HG03025 (cell line): ENCODE measurements around the gene OPN4.

ENCODE experiments used
- ATAC-seq: cut with Tn5 transposase; IDR thresholded peaks from one replicate; pipeline ENCODE4 v1.9.1; 2021; ENCODE audit warnings: mild to moderate bottlenecking, moderate library complexity; ENCODE audit not compliant: unreplicated experiment, low FRiP score

The OPN4 gene

DNA sequence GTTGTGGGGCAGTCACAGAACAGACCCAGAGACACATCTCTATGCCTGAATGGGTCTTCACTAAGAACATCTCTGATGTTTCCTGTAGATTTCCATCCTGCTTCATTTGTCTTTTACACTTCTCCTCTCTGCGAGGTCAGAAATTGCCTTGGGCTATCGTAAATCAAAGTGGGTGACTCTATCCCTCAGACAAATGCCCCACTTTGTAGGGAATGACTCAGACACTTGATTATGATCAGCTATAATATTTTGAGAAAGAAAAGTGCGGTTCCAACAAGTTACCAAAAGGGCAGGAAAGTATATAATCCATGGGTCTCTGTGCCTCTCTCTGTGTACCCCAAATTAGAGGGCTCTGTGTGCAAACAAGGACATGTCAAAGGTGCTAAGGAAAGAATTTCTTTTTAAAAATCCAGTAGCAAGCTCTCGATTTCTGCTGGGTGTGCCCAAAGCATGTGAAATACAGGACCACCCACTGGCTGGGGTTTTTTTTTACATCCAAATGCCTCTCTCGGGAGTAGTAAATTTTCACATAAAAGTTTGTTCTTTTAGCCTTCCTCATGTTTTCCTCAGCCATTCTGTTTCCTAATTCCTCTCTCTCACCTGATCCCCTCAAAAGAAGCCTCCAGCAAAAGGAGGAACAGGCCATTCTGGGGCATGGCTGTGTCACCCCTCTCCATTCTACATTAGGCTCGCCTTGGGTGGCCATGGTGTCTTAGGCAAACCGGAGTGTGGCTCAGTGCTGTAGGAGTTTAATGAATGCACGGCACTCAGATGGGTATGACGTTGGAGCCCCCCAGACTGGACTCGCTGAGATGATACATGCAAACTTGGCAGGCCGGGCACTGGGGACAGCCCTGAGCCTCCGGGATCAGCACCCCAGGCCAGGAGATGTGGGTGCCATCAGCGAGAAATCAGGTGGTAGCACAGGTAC is 6.3 kb upstream of the OPN4 start:
- ATAC-seq: no peak

DNA sequence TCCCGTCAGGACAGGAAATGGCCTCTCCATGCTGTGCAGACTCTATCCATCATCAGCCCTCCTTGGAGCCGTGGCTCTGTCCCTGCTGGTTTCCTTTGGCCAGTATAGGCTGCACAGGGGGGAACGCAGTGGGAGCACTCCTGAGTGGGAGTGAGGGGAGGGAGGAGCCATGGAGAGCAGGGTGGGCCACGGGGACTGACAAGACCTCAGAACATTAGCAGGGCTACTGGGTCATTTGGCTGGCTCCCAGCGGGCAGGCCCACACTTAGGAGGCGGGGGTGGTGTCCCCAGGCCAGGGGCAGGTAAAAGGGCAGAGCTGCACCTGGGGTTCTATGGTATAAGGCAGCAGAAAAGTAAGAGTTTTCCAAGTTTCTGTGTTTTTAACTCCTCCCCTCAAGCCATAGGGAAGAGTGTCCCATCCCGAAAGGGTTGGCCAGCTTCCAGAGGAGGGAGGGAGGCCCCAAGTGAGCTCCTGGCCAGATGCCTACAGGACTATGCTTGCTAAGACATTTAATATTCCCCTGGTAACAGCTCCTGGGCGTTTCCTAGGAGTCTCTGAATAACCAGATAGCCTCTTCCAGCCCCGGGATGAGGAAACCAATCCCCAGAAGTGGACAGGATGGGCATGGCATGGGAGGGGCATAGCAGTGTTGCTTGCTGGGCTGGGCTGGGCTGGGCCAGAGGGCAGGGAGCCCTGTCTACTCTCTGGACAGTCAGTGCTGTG is 5.5 kb upstream of the OPN4 start:
- ATAC-seq: no peak

DNA sequence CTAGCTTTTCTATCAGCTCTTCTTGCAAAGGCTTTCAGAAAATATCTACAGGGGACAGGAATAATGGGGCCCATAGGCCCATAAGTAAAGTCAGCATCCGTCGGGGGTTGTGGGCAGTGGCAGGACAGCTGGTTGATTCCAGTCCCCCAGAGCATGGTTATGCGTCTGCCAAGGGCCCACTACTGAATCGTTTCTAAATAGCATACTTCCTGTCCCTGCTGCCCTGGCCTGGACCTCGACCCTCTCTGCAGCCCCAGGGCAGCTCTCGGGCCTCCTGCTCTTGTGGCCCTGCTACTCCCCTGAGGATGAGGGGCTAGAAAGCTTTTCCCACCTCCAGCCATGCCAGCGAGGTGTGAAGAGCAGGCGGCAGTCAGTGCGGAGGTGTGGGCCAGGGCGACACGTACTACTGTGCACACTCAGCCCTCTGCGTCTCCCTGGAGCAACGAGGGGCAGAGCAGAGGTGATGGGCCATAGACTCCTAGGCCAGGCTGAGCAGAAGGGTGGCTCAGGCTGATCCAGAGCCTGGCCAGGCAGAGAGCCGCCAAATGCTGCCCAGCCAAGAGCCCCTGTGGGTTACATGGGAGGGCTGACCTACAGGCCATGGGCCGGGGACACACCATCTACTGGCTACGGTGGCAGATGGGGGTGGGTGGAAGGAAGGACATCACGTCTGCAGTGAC is 4.7 kb upstream of the OPN4 start:
- ATAC-seq: no peak

DNA sequence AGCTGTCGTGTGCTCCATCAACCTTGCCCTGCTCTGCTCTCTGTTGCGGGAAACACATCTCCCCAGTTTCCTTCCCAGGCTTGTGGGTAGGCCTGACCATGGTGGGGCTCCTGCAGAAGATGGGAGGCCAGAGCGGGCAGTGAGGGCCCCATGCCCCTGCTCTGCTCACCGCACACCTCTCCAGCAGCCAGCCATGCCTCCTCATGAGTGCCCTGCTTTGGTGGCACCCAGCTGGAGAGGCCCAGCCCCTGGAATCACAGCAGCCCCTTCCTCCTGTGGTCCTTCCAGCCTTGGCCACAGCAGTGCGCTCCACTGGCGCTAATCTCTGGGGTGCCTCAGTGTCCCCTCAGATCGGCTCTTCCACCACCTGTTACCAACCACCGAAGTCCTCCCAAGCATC is 4.2 kb upstream of the OPN4 start:
- no peak for ATAC-seq

DNA sequence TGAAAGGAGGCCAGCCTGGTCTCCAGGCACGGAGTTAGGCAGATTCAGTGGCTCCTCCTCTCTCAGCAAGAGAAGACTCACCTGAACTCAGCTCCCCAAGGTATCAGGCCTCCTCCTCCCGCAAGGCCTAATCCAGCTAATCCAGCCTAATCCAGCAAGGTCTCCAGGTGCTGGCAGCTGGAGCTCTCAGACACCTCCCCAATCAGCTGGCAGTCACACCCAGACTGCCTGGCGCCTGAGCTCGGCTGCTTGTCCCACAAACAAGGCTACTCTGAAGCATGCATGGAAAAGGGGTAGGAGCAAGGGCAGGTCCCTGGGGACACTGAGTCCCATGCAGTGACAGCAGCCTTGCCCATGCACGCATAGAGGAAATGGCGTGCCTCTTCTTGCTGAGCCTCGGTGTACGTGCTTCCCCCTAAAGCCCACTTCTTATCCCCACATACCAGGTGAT is 3.3 kb upstream of the OPN4 start:
- ATAC-seq: no peak

DNA sequence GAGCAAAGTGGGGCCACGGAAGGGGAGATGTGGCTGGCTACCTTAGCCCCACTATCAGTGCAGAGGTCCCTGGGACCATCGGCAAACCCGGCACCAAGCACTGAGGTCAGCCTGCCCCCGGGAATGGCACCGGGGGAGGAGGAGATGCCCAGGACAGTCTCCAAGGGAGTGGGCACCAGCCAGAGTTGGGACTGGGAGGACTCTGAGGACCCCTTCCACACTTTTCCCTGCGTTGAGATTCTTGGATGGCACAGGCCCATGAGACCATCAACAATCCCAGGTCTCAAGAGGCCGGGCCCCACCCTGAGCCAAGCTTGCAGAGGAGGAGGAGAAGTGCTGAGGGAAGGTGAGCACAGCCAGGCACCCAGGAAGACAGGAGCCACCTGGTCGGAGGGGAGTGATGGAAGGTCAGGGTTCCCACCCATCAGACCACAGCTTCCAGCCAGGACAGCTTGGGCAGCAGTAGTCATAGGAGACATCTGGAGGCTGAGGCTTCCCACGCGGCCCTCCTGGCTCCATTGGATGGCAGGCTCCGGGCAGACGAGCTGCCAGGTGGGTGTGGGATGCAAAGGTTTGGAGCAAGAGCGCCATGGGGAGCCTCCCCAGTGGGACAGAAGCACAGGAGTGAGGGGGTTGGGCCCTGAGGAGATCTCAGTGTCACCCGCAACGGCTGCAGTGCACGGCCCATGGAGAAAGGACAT is 2.6 kb upstream of the OPN4 start:
- no peak for ATAC-seq

DNA sequence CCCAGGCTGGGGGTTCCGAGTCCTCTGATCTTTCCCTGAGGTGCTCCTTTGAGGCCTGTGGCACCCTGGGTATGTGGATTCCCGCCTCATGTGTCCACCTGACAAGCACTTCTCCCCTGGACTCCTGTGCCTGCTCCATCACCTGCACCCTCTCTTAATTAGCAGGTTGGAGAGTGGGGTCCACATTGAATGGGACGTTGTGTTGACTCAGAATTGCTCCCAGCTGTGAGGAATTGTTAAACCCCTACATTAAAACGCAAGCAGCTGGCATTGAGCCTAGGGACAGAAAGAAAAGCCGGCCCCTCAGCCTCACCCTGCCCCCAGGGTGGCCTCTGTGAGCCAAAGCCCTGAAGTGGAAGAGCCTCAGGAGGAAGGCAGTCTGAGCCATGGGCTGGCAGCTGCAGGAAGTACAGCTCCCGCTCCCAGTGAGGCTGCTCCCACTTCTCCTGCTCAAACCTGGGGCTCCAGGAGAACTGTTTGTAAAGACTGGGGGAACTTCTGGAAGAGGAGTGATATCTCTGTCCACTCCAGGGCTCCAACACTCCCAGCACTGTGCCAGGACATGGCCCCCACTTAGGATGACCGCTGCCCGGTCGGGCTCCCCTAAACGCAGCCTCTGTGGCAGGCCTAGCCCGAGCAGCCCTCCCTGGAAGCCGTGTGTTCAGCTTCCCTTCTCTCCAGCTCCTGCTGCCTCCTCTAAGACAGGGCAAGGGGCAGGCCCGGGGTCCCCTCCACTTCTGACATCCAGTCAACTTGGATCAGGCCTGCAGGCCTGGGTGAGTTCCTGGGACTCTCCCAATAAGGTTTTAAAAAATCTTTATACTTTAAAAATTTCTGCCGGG is 1.8 kb upstream of the OPN4 start:
- ATAC-seq: no peak

DNA sequence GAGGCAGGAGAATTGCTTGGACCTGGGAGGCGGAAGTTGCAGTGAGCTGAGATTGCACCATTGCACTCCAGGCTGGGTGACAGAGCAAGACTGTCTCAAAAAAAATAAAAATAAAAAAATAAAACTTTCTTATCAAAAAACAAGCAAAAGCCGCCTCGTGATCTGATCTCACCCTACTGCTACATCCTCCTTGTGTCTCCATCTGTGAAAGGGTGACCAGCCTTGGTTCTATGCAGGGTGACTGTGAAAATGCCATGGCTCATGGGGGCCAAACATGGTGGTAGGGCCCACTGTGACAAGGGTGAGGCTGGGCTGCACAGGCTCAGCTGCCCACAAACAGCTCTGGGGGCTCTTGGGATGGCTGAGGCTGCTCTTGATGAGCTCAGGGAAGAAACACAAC is 968 bp upstream of the OPN4 start:
- ATAC-seq: no peak

DNA sequence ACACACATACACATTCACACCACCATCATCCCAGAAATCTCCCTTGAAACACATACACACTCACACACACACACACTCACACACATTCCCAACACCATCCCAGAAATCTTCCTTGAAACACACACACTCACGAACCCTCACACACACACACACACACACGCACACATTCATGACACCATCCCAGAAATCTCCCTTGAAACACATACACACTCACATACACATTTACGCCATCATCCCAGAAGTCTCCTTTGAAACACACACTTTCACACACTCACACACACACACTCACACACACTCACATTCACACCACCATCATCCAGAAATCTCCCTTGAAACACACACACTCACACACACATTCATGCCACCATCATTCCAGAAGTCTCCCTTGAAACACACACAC is 360 bp upstream of the OPN4 start:
- no peak for ATAC-seq

DNA sequence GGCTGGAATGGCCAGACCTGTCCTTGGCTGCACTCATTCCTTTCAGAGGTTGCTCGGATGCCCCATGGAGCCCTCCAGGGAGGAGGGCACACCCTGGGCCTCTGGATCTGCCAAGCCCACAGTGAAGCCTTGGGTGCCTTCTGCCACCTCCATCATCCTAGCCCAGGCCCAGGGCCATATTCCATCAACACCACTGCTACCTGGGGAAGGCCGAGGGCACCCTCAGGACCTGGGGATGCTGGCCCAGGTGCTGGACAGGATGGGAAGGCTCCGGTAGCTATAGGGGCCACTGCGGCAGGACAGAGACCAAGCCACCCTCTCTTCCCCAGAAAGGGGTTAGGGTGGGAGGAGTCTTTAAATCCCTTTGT is 810 bp downstream of the OPN4 start:
- no peak for ATAC-seq

DNA sequence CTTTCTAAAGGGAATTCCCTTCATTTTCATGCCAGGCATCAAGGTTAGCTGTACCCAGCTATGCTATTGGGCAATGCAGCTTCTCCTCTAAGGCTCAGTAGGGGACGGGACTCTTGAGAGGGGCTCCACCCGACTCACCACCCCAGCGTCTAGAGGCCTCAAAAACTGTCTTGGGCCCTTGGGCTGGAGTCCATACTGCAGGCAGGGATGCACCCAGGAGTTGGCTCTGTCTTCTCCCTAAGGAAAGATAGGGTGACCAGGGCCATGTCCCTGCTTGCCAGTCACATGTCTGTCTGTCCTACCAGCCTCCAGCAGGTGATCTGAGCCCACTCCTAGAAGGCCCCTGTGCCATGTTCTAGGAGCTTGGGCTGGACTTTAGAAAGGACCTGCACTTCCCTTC is 1.2 kb downstream of the OPN4 start:
- no peak for ATAC-seq

DNA sequence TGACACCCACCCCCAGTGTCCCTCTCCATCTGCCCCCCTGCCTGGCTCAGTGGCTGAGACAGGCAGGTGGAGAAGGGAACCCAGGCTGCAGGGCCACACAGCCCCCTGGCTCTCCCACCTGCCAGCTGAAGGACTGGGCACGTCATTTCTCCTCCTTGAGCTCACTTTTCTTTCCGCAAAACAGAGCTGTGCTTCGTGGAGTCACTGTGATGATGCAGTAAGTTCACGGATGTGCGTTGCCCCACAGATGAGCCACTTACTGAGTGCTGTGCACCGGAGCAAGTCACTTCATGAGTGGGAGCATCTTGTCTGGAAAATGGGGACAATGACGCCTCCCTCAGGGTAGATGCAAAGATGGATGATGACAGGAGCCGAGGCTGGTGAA is 2.7 kb downstream of the OPN4 start:
- no peak for ATAC-seq

DNA sequence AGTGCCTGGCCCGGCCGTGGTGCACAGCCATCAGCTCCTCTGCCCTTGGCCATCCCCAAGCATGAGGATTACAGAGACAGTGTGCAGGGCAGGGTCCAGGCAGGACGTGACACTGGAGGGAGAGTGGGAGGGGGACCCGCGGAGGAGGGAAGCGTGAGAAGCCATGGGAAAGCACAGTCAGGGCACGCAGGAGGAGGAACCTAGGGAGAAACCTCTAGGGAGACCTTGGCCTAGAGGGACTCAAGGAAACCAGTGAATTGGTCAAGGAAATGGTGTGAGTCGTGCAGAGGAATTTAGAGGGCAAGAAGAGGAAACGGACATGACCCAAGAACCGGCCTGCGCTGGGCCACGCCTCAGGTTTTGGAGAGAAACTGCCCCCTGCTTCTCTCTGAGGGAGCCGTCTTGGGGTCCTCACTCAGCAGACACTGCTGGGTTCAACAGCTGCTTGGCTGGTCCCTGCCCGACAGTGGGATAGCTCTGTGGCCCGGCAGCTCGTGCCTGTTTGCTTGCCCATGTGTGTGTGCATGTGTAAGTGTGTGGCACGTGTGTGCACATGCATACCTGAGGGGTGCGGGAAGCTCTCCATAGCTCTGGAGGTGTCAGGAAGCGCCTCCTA is 3.2 kb downstream of the OPN4 start:
- ATAC-seq: no peak

DNA sequence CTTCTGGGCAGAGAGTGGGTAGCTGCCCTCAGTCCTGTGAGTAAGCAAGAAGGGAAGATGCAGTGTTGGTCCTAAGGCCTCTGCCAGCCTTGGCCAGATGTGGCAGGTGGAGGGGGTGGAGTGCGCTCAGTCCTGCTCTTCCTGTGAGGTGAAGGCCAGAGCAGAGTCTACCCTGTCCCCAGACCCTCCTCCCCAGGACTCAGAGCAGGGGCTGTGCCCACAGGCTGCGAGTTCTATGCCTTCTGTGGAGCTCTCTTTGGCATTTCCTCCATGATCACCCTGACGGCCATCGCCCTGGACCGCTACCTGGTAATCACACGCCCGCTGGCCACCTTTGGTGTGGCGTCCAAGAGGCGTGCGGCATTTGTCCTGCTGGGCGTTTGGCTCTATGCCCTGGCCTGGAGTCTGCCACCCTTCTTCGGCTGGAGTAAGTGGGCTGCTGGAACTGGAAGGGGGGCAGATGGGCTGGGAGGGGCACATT is 4.0 kb downstream of the OPN4 start:
- ATAC-seq: no peak

DNA sequence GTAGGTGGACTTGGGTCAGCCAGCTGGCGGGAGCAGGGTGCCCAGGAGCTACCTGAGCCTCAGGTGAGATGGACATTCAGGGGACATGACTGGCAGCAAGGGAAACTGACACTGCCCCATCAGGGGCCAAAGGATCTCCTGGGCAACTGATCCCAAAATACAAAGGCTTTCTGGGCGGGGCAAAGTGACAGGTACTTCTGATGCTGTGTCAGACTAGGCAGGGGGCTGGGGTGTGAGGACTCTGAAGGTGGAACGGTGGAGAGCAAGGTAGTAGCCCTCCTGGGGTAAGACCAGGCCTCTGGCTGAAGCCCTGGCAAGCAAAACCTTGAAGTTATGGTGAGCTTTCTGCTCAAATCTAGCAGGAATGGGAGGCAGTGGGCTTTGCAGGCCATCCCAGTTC is 4.4 kb downstream of the OPN4 start:
- no peak for ATAC-seq

DNA sequence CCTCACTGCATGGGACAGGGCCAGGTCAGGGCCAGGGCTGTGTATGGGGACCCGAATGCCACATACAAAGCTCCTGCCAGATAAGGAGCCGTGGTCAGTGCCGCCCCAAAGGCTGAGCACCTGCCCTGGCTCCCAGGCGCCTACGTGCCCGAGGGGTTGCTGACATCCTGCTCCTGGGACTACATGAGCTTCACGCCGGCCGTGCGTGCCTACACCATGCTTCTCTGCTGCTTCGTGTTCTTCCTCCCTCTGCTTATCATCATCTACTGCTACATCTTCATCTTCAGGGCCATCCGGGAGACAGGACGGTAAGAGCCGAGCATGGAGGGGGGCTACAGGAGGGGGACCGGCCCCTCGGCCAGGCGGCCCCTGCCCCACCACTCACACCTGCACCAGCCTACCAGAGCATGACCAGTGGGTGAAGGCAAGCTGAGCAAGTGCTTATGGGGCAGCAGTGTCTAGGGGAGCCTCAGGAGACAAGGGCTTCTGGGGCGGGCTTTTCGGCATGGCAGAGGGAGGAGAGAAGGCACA is 4.9 kb downstream of the OPN4 start:
- no peak for ATAC-seq

DNA sequence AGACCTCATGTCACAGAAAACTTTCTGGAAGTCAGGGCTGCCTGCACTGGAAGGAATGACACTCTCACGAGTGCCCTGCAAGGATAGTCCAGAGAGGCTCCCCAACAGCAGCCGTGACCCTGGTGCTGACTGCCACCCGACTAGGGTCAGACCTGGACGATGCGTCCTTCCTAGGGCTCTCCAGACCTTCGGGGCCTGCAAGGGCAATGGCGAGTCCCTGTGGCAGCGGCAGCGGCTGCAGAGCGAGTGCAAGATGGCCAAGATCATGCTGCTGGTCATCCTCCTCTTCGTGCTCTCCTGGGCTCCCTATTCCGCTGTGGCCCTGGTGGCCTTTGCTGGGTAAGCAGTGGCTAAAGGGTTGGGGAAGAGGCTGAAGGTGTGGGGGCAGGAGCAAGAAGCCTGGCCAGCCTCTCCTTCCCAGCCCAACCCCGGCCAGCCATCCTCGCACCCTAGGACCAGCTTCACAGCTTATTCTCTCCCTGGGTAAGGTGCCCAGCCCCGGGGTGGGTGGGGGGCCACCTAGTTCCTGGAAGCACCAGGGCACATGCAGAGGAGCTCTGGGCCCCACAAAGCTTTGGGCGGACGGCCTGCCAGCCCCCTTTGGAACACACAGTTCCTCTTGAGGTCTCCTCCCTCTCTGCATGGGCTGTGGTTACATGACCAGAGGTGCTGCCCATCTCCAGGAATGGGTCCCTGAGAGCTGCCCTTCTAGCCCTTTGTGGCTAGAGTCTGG is 5.5 kb downstream of the OPN4 start:
- no peak for ATAC-seq
